GM18498 (cell line): ENCODE results near the gene NYAP1.
"Not testable (repeated sequence)": the region's sequence is repeated elsewhere in the genome, so short reads cannot be mapped to it uniquely, and the experiment has no call there.

ENCODE experiments used
- ATAC-seq: cut with Tn5 transposase; IDR thresholded peaks from one replicate; pipeline ENCODE4 v1.9.1; 2021; ENCODE audit warnings: mild to moderate bottlenecking, moderate library complexity; ENCODE audit not compliant: unreplicated experiment

The NYAP1 gene

DNA sequence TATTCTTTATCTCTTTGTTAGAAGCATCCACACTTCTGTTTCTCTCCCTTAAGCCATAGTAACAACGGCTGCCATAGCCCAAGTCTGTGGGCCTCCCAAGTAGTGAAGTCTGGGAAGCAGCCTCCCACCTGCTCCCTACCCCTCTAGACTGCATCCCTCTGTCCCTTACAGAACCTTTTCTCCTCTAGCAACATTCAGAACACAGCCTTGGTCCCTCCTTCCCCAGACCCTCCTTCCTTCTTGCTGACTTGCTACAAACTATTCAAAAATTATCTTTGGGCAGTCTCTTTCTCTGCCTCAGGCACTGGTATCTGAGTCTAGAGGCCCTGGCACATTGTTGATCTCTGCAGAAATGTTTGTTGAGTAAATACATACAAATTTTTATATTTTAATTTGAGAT, 2.3 kb upstream of the NYAP1 start:
- no peak for ATAC-seq

DNA sequence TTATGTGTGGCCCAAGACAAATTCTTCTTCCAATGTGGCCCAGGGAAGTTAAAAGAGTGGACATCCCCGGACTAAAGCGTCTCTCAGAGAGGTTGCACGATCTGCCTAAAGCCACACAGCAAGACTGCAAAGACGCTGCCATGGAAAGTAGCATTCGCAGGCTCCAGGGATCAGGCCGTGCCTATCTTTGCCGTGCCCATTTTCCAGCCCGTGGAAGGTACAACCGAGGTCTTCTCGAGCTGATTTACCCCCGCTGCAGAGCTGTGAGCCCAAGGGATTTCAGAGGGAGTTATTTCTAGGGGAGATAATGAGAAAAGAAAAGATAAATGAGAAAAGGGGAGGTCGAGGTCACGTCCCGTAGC, 1.0 kb upstream of the NYAP1 start:
- ATAC-seq, result no peak

DNA sequence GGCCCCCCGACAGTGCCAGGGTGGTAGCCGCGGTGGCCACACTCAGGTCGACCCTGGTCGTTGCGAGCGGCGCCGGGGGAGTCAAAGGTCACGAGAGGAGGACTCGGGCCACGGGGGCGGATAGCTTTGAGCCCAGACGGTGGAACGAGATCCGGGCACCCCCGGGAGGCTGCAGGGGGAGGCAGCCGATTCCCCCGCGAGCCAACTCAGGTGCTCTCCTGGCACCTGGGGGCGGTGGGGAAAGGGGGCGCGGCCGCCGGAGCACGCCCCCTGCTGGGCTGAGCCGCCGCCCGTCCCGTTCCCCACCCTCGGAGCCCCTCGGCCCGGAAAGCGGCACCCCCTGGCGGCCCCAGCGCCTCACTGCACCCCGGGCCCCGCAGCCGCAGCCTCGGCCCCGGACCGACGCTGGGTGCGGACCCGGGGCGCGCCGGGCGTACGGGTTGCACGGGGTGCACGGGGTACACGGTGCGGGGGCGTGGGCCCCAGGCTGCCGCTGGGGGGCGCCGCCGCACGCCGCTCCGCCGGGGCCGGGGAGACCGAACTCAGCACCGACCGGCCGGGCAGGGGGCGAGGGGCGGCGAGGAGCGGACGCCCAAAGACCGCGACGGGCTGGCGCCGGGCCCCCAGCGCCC, 521 bp upstream of the NYAP1 start:
- peak; percentile 64 for ATAC-seq

DNA sequence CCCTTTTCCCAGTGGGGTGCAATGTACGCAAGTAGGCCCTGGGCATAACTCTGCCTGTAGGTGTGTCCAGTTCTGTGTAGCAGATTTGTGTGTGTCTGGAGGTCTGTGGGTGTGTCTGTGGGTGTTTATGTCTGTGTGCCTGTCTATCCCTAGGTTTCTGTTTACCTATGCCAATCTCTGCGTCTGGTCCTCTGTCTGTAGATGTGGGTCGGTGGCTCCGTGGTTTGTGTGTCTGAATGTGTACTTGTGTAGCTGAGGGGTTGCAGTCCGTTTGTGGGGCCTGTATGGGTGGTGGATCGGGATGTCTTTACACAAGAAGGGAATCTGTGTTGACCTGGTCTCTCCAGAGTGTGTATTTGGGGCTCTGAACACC, 932 bp downstream of the NYAP1 start:
- ATAC-seq, result no peak

DNA sequence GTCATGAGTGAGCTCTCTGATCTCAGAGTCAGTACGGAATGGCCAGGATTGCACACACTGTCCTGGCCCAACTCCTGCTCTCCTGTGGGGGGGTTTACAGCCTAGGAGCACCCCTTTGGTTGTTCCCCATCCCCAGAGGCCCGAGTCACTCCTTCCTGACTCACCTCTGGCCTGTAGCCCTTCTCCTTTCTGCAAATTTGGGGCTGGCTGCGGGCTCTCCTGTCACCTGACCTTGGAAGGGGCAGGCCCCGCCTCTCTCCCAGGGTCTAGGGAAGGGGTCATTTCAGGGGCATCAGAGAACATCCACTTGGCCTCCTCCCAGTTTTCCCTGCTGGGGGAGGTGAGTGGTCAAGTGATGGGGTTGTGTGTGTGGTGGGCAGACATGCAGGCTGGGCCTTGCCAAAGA, 1.7 kb downstream of the NYAP1 start:
- ATAC-seq, result no peak

DNA sequence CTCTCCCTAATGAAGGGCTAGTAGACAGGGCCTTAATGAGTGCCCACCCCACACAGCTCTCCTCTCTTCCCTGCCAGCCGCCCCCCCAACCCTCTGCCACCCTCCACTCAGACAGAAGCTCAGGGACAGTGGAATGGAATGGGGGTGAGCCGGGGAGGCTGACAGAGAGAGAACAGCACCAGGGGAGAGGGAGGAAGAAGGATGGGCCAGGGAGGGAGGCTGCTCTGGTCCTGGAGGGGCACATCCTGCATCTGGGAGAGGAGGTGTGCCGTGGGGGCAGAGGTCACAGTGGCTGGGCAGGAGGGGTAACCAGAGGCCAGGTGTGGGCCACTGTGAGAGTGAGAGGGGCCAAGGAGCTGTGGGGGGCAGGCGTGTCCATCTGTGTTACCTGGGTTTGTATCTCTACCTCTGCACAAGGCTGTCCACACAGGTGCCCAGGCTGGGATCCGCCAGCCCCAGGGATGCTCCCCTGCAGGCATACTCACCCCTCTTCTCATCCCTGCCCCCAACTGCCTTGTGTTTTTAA, 2.4 kb downstream of the NYAP1 start:
- no peak for ATAC-seq

DNA sequence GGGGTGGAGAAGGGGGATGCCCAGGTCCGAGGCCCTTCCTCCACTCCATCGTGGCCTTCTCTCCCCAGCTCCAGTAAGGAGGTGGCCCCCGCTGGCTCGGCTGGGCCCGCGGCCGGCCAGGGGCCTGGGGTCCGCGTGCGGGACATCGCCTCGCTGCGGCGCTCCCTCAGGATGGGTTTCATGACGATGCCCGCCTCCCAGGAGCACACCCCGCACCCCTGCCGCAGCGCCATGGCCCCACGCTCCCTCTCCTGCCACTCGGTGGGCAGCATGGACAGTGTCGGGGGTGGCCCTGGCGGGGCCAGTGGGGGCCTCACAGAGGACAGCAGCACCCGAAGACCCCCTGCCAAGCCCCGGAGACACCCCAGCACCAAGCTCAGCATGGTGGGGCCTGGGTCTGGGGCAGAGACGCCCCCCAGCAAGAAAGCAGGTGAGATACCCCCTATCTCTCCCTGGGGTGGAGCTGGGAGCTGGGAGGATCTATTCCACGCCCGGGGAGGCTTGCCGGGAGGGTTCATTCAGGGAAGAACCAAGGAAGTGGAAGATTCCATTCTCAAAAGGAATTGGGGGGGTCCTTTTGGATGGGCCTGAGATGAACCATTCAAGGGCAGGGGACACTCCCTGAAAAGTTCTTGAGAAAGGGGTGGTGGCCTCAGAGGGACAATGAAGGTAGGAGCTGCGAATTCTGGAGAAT, 3.2 kb downstream of the NYAP1 start:
- ATAC-seq, result no peak

DNA sequence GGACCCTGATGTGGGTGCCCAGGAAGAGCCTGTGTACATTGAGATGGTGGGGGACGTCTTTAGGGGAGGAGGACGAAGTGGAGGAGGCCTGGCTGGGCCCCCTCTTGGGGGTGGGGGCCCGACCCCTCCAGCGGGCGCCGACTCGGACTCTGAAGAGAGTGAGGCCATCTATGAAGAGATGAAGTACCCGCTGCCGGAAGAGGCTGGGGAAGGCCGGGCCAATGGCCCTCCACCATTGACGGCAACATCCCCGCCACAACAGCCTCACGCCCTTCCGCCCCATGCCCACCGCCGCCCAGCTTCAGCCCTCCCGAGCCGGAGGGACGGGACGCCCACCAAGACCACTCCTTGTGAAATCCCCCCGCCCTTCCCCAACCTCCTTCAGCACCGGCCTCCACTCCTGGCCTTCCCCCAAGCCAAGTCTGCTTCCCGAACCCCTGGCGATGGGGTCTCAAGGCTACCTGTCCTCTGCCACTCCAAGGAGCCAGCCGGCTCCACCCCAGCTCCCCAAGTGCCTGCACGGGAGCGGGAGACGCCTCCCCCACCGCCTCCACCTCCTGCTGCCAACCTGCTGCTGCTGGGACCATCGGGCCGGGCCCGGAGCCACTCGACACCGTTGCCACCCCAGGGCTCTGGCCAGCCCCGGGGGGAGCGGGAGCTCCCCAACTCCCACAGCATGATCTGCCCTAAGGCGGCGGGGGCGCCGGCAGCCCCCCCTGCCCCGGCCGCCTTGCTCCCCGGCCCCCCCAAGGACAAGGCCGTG, 4.8 kb downstream of the NYAP1 start:
- ATAC-seq, result no peak

DNA sequence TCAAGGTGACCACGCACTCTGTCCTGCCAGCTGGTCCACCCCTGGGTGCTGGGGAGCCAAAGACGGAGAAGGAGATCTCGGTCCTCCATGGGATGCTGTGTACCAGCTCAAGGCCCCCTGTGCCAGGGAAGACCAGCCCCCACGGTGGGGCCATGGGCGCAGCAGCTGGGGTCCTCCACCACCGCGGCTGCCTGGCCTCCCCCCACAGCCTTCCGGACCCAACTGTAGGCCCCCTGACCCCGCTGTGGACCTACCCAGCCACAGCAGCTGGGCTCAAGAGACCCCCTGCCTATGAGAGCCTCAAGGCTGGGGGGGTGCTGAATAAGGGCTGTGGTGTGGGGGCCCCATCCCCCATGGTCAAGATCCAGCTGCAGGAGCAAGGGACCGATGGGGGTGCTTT, 5.4 kb downstream of the NYAP1 start:
- ATAC-seq, result no peak

DNA sequence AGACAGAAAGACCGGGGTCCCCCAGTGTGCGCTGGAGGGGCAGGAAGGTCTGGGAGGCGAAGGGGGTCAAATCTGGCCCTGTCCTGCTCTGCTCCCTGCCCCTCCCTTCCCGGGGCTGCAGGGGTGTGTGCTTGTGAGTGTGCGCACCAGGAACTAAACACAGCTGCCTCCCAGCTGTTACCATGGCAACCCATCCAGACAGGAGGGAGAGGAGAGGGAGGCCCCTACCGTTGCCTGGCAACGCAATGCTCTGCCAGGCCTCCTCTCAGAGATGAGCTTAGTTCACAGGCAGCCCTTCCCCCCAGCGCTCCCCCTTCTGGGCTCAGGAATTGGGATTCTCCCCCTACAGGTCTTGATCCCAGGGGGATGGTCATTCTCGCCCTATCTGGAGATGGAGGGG, 6.1 kb downstream of the NYAP1 start:
- no peak for ATAC-seq

DNA sequence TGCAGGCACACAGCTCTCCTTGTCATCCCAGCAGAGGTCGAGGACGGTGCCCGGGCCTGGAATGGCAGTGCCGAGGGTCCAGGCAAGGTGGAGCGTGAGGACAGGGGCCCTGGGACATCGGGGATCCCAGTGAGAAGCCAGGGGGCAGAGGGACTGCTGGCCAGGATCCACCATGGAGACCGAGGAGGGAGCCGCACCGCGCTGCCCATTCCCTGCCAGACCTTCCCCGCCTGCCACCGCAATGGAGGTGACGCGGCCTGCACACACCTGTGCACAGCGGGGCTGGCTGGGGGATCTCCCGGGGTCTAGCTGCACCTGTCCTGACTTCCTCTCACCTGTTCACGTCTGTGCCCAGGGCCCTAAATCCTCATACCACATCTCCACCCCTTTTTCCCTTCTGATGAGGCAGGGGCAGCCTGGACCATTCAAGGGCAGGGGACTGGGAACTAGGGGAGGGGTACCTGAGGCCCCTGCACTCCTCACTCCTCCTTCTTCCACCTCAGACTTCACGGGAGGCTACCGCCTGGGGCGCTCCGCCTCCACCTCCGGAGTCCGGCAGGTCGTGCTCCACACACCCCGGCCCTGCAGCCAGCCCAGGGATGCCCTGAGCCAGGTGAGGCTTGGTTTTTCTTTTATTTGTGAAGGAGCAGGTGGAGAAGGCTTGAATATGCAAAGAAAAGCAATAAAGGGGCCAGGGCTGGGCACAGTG, 6.9 kb downstream of the NYAP1 start:
- no peak for ATAC-seq

DNA sequence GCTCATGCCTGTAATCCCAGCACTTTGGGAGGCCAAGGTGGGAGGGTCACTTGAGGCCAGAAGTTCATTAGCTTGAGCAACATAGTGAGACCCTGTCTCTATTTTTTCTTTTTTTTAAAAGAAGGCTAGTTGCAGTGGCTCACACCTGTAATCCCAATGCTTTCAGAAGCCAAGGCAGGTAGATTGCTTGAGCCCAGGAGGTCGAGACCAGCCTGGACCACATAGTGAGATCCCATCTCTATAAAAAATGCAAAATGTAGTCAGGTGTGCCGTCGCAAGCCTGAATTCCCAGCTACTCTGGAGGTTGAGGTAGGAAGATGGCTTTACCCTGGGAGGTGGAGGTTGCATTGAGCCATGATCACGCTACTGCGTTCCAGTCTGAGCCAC, 7.5 kb downstream of the NYAP1 start:
- no peak for ATAC-seq

DNA sequence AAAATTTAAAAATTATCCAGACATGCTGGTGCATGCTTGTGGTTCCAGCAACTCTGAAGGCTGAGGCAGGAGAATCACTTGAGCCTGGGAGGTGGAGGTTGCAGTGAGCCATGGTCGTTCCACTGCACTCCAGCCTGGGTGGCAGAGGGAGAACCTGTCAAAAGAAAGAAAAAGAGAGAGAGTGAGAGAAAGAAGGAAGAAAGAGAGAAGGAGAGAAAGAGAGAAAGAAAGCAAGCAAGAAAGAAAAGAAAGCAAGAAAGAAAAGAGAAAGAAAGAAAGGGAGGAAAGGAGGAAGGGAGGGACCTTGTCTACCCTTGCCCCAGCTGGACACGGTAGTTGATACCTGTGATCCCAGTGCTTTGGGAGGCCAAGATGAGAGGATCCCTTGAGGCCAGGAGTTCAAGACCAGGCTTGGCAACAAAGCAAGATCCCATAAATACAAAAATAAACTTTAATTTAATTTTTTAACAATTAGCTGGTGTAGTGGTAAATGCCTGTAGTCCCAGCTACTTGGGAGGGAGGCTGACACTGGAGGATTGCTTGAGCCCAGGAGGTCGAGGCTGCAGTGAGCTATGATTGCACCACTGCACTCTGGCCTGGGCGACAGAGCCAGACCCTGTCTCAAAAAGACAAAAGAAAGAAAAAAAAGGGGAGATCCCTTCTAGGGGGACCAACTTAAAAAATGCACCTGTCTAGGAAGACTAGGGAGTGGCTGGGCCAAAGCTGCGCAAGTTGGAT, 9.2 kb downstream of the NYAP1 start:
- ATAC-seq, result no peak

DNA sequence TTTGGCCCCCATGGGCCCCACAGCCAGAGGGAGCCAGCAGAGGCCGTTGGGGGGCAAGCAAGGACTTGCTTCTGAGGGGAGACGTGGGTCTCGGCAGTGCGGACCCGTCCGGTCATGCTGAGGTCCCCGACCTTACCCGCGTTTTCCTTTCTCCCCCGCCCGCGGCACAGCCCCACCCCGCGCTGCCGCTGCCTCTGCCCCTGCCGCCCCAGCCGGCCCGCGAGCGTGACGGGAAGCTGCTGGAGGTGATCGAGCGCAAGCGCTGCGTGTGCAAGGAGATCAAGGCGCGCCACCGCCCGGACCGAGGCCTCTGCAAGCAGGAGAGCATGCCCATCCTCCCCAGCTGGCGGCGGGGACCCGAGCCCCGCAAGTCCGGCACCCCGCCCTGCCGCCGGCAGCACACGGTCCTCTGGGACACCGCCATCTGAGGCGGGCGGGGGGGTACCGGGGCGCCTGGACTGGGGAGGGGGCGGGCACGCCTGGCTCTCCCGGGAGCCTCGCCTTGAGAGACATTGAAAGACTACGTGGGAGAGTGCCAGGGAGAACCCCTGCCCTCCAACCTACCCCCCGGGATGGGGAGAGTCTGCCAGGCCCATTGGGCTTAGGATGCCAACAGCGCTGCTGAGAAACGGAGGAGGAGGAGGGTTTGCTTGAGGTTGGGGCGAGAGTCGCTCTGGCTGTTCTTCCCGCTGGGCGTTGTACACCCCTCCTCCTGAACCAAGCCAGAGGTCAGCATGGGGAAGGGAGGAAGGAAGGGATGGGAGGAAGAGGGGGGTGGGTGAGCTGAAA, 9.9 kb downstream of the NYAP1 start:
- ATAC-seq, result peak; percentile 52

DNA sequence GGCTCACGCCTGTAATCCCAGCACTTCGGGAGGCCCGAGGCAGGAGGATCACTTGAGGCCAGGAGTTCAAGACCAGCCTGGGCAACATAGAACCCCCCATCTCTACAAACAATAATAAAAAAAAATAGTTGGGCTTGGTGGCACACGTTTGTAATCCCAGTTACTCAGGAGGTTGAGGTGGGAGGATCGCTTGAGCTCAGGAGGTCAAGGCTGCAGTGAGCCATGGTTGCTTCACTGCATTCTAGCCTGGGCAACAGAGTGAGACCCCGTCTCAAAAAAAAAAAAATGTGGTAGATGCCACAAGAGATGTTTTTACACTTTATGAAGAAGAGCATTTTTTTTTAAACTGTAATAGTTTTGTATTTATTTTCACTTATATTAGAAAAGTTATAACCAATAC, 12.8 kb downstream of the NYAP1 start:
- no peak for ATAC-seq

DNA sequence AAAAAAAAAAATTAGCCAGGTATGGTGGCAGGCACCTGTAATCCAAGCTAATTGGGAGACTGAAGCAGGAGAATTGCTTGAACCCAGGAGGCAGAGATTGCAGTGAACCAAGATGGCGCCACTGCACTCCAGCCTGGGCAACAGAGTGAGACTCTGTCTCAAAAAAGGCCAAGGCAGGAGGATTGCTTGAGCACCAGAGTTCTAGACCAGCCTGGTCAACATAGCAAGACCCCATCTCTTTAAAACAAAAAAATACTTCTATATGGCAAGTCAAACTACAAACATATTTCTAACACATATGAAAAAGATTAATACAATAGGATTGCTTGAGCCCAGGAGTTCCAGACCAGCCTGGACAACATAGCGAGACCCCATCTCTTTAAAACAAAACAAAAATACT, 17.0 kb downstream of the NYAP1 start:
- not testable (repeated sequence) for ATAC-seq

DNA sequence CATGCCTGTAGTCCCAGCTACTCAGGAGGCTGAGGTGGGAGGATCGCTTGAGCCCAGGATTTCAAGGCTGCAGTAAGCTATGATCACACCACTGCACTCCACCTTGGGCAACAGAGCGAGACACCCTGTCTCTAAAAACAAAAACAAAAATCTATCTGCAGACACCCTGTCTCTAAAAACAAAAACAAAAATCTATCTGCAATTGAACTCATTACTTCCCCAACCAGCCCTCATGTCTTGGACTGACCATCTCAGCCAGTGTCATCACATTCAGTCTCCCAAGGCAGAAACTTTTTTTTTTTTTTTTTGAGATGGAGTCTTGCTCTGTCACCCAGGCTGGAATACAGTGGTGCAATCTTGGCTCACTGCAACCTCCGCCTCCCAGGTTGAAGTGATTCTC, 20.3 kb downstream of the NYAP1 start:
- not testable (repeated sequence) for ATAC-seq

DNA sequence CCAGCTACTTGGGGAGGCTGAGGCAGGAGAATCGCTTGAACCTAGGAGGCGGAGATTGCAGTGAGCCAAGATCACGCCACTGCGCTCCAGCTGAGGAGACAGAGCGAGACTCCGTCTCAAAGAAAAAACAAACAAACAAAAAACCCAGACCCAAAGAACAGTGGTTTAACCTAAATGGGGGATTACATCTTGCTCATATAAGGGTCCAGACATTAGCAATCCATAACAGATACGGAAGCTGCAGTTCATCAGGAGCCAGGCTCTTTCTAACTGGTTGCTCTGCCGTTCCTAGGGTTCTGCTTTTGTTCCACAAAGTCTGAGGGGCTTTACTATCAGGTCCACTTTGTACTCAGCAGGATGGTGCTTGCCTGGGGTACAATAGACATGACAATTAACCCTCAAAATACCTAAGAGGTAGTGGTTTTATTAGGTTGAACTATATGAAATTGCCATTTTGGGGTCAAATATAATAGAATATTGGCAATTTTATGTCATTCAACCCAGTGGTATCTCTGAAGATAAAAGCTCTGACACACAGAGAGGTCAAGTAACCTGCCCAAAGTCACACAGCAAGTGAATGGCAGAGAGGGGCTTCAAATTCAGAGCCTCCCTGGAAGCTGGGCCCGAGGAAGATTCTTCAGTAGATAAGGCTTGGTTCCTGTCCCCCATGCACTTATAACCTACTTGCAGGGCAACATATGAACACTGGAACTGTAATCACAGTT, 21.3 kb downstream of the NYAP1 start:
- ATAC-seq, result no peak

DNA sequence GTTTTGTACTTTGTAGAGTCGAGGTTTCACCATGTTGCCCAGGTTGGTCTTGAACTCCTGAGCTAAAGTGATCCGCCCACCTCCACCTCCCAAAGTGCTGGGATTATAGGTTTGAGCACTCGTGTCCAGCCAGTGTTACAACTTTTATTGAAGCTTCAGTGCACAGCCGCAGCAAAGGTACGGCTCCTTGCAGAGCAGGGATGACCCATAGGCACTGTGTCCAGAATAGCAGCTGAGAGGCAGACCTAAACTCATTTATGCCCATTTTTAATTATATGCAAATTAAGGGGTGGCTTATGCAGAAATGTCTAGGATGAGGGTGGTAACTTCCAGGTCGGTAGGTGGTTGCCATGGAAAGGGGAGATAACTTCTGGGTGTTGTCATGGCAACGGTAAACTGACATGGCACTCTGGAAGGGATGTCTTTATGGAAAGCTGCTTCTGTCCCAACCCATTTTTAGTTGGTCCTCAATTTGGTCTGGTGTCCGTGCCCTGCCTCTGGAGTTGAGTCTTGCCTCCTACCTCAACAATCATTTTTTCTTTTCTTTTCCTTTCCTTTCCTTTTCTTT, 22.7 kb downstream of the NYAP1 start:
- ATAC-seq, result no peak
